H1 (cell line): Measurements from ENCODE around the gene PDCD6IP. TPM values are rescaled to one million over a fixed set of nuclear protein-coding genes. Genes with fewer than 3 reads are reported as not detected.

Experiments used
- CHD7 ChIP-seq: fragments of 300-600 bp; sonication (generic); IDR thresholded peaks from 2 replicates; pipeline ENCODE4 v1.7.1; 2012; ENCODE audit warnings: low read length, moderate library complexity, mild to moderate bottlenecking, inconsistent platforms; ENCODE audit not compliant: insufficient replicate concordance
- polyA plus RNA-seq, 7 experiments: library from polyadenylated mRNA; depleted of rRNA in 3 of 7; stranded (reverse) in 5 of 7; unstranded in 2 of 7; fragments of >200 nt in 5 of 7; fragments of 200-250 nt in 2 of 7; gene quantifications; 1 replicate in 5 of 7; 2 replicates in 1 of 7; 4 replicates in 1 of 7; pipeline versions ENCODE4 v1.2.1 to v1.2.3, GENCODE V29; 2011 to 2013; ENCODE audit warnings: missing spikeins in 2 of 7, mixed read lengths in 2 of 7
- total RNA-seq: library from RNA; stranded (reverse); fragmentation: NEBNext Ultra II Directional; extraction: Animal tissue kit (Norgen Biotek cat#: 25700); gene quantifications from 2 replicates; pipeline ENCODE4 v1.2.1, GENCODE V29; 2021

PDCD6IP gene
- total and polyA plus RNA-seq, 2 of the 8 experiments (the other 6 are each of a cell fraction or from before 2014, with no cell fraction given): 61.7 to 155 TPM

- no peak for TF ChIP-seq CHD7
These were observed 94.2 kb downstream of the PDCD6IP start (continued) for GRCh38 chr3:33892655-33893054.
